Measurements from ENCODE around the gene LIMCH1.
A peak's percentile ranks its signal among the peaks of the same experiment; 100 is the strongest.

The LIMCH1 gene

GRCh38 chr4:41530741-41531140 lies 7.2 kb upstream of the LIMCH1 start:
- no peak for FAIRE-seq

- no peak for FAIRE-seq
These were observed 5.6 kb upstream of the LIMCH1 start for GRCh38 chr4:41532336-41532735.

GRCh38 chr4:41532882-41533281 lies 5.1 kb upstream of the LIMCH1 start:
- no peak for FAIRE-seq

GRCh38 chr4:41533680-41534079 lies 4.3 kb upstream of the LIMCH1 start:
- FAIRE-seq = no peak

- FAIRE-seq = no peak
These were observed 3.6 kb upstream of the LIMCH1 start for GRCh38 chr4:41534404-41534803.

GRCh38 chr4:41535911-41536371 lies 2.0 kb upstream of the LIMCH1 start:
- no peak for FAIRE-seq

GRCh38 chr4:41537292-41537890 lies 566 bp upstream of the LIMCH1 start:
- no peak for FAIRE-seq

- no peak for FAIRE-seq
These were observed 1.0 kb downstream of the LIMCH1 start for GRCh38 chr4:41538887-41539498.

- FAIRE-seq = no peak
These were observed 1.8 kb downstream of the LIMCH1 start for GRCh38 chr4:41539711-41540110.

GRCh38 chr4:41540687-41541086 lies 2.7 kb downstream of the LIMCH1 start:
- no peak for FAIRE-seq

- FAIRE-seq = no peak
These were observed 3.7 kb downstream of the LIMCH1 start for GRCh38 chr4:41541687-41542094.

GRCh38 chr4:41542526-41543275 lies 4.7 kb downstream of the LIMCH1 start:
- FAIRE-seq = no peak

GRCh38 chr4:41545238-41545637 lies 7.3 kb downstream of the LIMCH1 start:
- peak; percentile 77 for FAIRE-seq

GRCh38 chr4:41546638-41547037 lies 8.7 kb downstream of the LIMCH1 start:
- FAIRE-seq = no peak

- no peak for FAIRE-seq
These were observed 10.4 kb downstream of the LIMCH1 start for GRCh38 chr4:41548305-41548880.

- peak; percentile 29 for FAIRE-seq
These were observed 11.5 kb downstream of the LIMCH1 start for GRCh38 chr4:41549478-41549877.

GRCh38 chr4:41550308-41550707 lies 12.4 kb downstream of the LIMCH1 start:
- FAIRE-seq = peak; percentile 30

GRCh38 chr4:41551536-41551935 lies 13.6 kb downstream of the LIMCH1 start:
- FAIRE-seq = no peak

- no peak for FAIRE-seq
These were observed 16.9 kb downstream of the LIMCH1 start for GRCh38 chr4:41554905-41555304.

- no peak for FAIRE-seq
These were observed 18.6 kb downstream of the LIMCH1 start for GRCh38 chr4:41556526-41556925.

- no peak for FAIRE-seq
These were observed 22.1 kb downstream of the LIMCH1 start for GRCh38 chr4:41559940-41560516.

- FAIRE-seq = no peak
These were observed 23.3 kb downstream of the LIMCH1 start for GRCh38 chr4:41561244-41561643.

- FAIRE-seq = no peak
These were observed 29.2 kb downstream of the LIMCH1 start for GRCh38 chr4:41567186-41567585.
